ENCODE measurements around the gene CDK14.

DNA sequence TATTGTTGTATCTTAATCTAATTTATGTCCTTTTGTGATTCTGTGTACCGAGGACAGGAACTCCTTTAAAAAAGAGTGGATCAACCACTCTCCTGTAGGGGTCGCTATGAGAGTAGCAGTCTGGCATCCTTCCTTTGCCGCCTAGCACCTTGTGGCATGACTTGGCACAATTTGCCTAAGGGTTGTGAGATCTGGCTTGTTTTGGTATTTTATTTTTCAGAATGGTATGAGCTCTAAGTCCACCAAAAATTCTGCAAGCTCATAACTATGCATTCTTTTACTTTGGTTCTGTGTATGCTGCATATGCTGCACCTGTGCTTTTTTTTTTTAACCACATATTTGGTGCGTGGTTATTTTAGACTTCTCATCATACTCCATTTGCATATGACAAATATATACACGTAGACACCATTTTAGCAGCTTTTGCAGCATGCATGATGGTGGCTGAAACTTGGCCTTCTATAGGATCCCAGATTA, 112.8 kb downstream of the CDK14 start:
- TF ChIP-seq EZH2phosphoT487 (IDR thresholded peaks at IDR 0.05; ENCODE audit: low read length), result no peak
- TF ChIP-seq, protein P1, sequence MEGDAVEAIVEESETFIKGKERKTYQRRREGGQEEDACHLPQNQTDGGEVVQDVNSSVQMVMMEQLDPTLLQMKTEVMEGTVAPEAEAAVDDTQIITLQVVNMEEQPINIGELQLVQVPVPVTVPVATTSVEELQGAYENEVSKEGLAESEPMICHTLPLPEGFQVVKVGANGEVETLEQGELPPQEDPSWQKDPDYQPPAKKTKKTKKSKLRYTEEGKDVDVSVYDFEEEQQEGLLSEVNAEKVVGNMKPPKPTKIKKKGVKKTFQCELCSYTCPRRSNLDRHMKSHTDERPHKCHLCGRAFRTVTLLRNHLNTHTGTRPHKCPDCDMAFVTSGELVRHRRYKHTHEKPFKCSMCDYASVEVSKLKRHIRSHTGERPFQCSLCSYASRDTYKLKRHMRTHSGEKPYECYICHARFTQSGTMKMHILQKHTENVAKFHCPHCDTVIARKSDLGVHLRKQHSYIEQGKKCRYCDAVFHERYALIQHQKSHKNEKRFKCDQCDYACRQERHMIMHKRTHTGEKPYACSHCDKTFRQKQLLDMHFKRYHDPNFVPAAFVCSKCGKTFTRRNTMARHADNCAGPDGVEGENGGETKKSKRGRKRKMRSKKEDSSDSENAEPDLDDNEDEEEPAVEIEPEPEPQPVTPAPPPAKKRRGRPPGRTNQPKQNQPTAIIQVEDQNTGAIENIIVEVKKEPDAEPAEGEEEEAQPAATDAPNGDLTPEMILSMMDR (IDR thresholded peaks at IDR 0.05; ENCODE audit: low read length), result peak; percentile 94
- no peak for TF ChIP-seq EZH2 (optimal IDR thresholded peaks at IDR 0.05; ENCODE audit: low read depth, low read length)
